ENCODE results near the gene TPH2.

TPH2 gene

GRCh38 chr12:72077111-72077820 is 138.6 kb downstream of the TPH2 start:
- no peak for DNase-seq (ENCODE audit: low read depth)
- no peak overlapping the region for H3K4me3 ChIP-seq (ENCODE audit: control insufficient read depth, low read depth, low read length)
- TF ChIP-seq CTCF (conservative IDR thresholded peaks at IDR 0.05; ENCODE audit: control insufficient read depth, insufficient read depth, low read depth, low read length), result no peak

- no peak overlapping the region for H3K4me3 ChIP-seq (ENCODE audit: control insufficient read depth, low read depth, low read length)
- TF ChIP-seq CTCF (conservative IDR thresholded peaks at IDR 0.05; ENCODE audit: control insufficient read depth, insufficient read depth, low read depth, low read length), result no peak
- no peak for DNase-seq (ENCODE audit: low read depth)
Measured at GRCh38 chr12:72081777-72082176, 143.1 kb downstream of the TPH2 start.

Measured in fibroblast of mammary gland (primary cell).